ENCODE measurements around the gene ENGASE.

Gene ENGASE

GRCh38 chr17:79131274-79131635 lies 56.6 kb downstream of the ENGASE start:
- no peak for DNase-seq (ENCODE audit: low read depth)
- TF ChIP-seq CTCF (IDR thresholded peaks at IDR 0.05; ENCODE audit: insufficient read depth, low read depth, low read length, missing control alignments) = no peak
- no peak overlapping the region for H3K4me3 ChIP-seq (ENCODE audit: low read length)

- no peak for TF ChIP-seq CTCF (IDR thresholded peaks at IDR 0.05; ENCODE audit: insufficient read depth, low read depth, low read length, missing control alignments)
- no peak overlapping the region for H3K4me3 ChIP-seq (ENCODE audit: low read length)
- no peak for DNase-seq (ENCODE audit: low read depth)
These were observed 57.1 kb downstream of the ENGASE start for GRCh38 chr17:79131701-79132100.

GRCh38 chr17:79132271-79133064 lies 57.8 kb downstream of the ENGASE start:
- H3K4me3 ChIP-seq (ENCODE audit: low read length) = no peak overlapping the region
- no peak for TF ChIP-seq CTCF (IDR thresholded peaks at IDR 0.05; ENCODE audit: insufficient read depth, low read depth, low read length, missing control alignments)
- no peak for DNase-seq (ENCODE audit: low read depth)

- TF ChIP-seq CTCF (IDR thresholded peaks at IDR 0.05; ENCODE audit: insufficient read depth, low read depth, low read length, missing control alignments) = no peak
- DNase-seq (ENCODE audit: low read depth) = no peak
- H3K4me3 ChIP-seq (ENCODE audit: low read length) = no peak overlapping the region
These were observed 58.6 kb downstream of the ENGASE start for GRCh38 chr17:79133214-79133613.

- TF ChIP-seq CTCF (IDR thresholded peaks at IDR 0.05; ENCODE audit: insufficient read depth, low read depth, low read length, missing control alignments) = no peak
- H3K4me3 ChIP-seq (ENCODE audit: low read length) = no peak overlapping the region
- DNase-seq (ENCODE audit: low read depth) = no peak
These were observed 59.4 kb downstream of the ENGASE start for GRCh38 chr17:79133985-79134384.

- no peak overlapping the region for H3K4me3 ChIP-seq (ENCODE audit: low read length)
- DNase-seq (ENCODE audit: low read depth) = no peak
- no peak for TF ChIP-seq CTCF (IDR thresholded peaks at IDR 0.05; ENCODE audit: insufficient read depth, low read depth, low read length, missing control alignments)
These were observed 60.4 kb downstream of the ENGASE start for GRCh38 chr17:79135011-79135410.

All from epithelial cell of esophagus (primary cell).